KMS-11 (cell line): Measurements from ENCODE around the gene MSH3.

Source experiments
- H2AFZ ChIP-seq: fragments of 200-600 bp; sonication (generic); 2 replicates; pipeline ENCODE4 v1.6.1; 2016; ENCODE audit warnings: antibody characterized with exemption, mixed run types, low read depth
- H3K27ac ChIP-seq: fragments of 200-600 bp; sonication (generic); 2 replicates; pipeline ENCODE4 v1.6.1; 2016; ENCODE audit warnings: mild to moderate bottlenecking, mixed run types
- H3K27me3 ChIP-seq: fragments of 200-600 bp; sonication (generic); 2 replicates; pipeline ENCODE4 v1.6.1; 2017; ENCODE audit warnings: mild to moderate bottlenecking, low read depth, mixed run types, moderate library complexity; ENCODE audit not compliant: insufficient read depth
- H3K36me3 ChIP-seq: fragments of 200-600 bp; sonication (generic); 2 replicates; pipeline ENCODE4 v1.6.1; 2017; ENCODE audit warnings: mild to moderate bottlenecking, mixed run types; ENCODE audit not compliant: insufficient read depth
- H3K4me1 ChIP-seq: fragments of 200-600 bp; sonication (generic); 2 replicates; pipeline ENCODE4 v1.6.1; 2016; ENCODE audit warnings: mild to moderate bottlenecking, low read depth, mixed run types; ENCODE audit not compliant: poor library complexity, severe bottlenecking
- H3K4me2 ChIP-seq: fragments of 200-600 bp; sonication (generic); 2 replicates; pipeline ENCODE4 v1.7.0; 2016; ENCODE audit warnings: mild to moderate bottlenecking, mixed run types
- H3K4me3 ChIP-seq: fragments of 200-600 bp; sonication (generic); IDR thresholded peaks from 2 replicates; pipeline ENCODE4 v1.6.1; 2017; ENCODE audit warnings: low read depth, low read length, mixed read lengths; ENCODE audit not compliant: insufficient read depth
- H3K79me2 ChIP-seq: fragments of 200-600 bp; sonication (generic); 2 replicates; pipeline ENCODE4 v1.6.1; 2016; ENCODE audit warnings: low read depth, mixed run types; ENCODE audit not compliant: insufficient read depth
- H3K9ac ChIP-seq: fragments of 200-600 bp; sonication (generic); 2 replicates; pipeline ENCODE4 v1.6.1; 2016; ENCODE audit warnings: mild to moderate bottlenecking, mixed run types
- H4K20me1 ChIP-seq: fragments of 200-600 bp; sonication (generic); 2 replicates; pipeline ENCODE4 v1.6.1; 2016; ENCODE audit warnings: mild to moderate bottlenecking, mixed run types; ENCODE audit not compliant: insufficient read depth
- CTCF ChIP-seq: fragments of 200-600 bp; sonication (generic); conservative IDR thresholded peaks from 2 replicates; pipeline ENCODE4 v1.6.1; 2017; ENCODE audit warnings: low read depth, mild to moderate bottlenecking, antibody characterized with exemption, low read length, moderate library complexity, mixed read lengths

Gene MSH3

DNA sequence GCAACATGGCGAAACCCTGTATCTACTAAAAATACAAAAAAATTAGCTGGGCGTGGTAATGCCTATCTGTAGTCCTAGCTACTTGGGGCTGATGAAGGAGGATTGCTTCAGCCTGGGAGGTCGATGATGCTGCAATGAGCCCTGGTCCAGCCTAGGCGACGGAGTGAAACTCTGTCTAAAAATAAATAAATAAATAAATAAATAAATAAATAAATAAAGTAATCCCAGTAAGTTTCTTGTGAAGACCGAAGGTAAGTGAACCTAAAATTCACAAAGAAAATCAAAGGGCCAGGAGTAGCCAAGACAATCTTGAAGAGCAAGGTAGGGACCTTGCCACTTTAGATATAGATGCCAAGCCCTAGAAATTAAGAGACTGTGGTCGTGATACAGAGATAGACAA lies 68.5 kb downstream of the MSH3 start:
- H3K79me2 ChIP-seq: no peaks in the 10 kb centered on the region
- no peaks in the 10 kb centered on the region; the same call in 1 of the 2 replicates for H4K20me1 ChIP-seq
- TF ChIP-seq CTCF: no peak
- H3K4me3 ChIP-seq: no peak overlapping the region
- no peak overlapping the region for H3K27ac ChIP-seq
- no peak overlapping the region for H3K9ac ChIP-seq
- no peaks in the 10 kb centered on the region for H3K4me1 ChIP-seq
- no peak overlapping the region for H3K4me2 ChIP-seq
- no peaks in the 10 kb centered on the region for H3K36me3 ChIP-seq
- H3K27me3 ChIP-seq: no peaks in the 10 kb centered on the region
- H2AFZ ChIP-seq: no peak overlapping the region

GRCh38 chr5:80725446-80725845 lies 71.0 kb downstream of the MSH3 start:
- no peaks in the 10 kb centered on the region; the same call in 1 of the 2 replicates for H4K20me1 ChIP-seq
- H2AFZ ChIP-seq: no peak overlapping the region
- H3K4me3 ChIP-seq: no peak overlapping the region
- no peak overlapping the region for H3K9ac ChIP-seq
- no peak overlapping the region for H3K4me2 ChIP-seq
- H3K79me2 ChIP-seq: no peaks in the 10 kb centered on the region
- TF ChIP-seq CTCF: no peak
- no peaks in the 10 kb centered on the region for H3K4me1 ChIP-seq
- H3K36me3 ChIP-seq: no peaks in the 10 kb centered on the region
- no peaks in the 10 kb centered on the region for H3K27me3 ChIP-seq
- no peak overlapping the region for H3K27ac ChIP-seq

- TF ChIP-seq CTCF: no peak
- Histone ChIP-seq H3K36me3 (no peaks in the 10 kb centered on the region), H3K27ac (no peak overlapping the region), H4K20me1 (no peaks in the 10 kb centered on the region), H3K4me1 (peaks cover 32% of the 10 kb centered on the region), H2AFZ (no peak overlapping the region), H3K27me3 (no peaks in the 10 kb centered on the region), H3K79me2 (no peaks in the 10 kb centered on the region), H3K9ac (no peak overlapping the region), H3K4me3 (no peak overlapping the region), H3K4me2 (no peak overlapping the region)
Measured at GRCh38 chr5:80736730-80737129, 82.3 kb downstream of the MSH3 start.

- Histone ChIP-seq H3K27ac (peak overlapping the region; percentile 47), H3K9ac (no peak overlapping the region), H3K36me3 (no peaks in the 10 kb centered on the region), H3K4me3 (no peak overlapping the region), H2AFZ (no peak overlapping the region), H3K27me3 (no peaks in the 10 kb centered on the region), H3K4me2 (peak overlapping the region; percentile 41), H3K79me2 (no peaks in the 10 kb centered on the region), H3K4me1 (peaks cover 32% of the 10 kb centered on the region), H4K20me1 (no peaks in the 10 kb centered on the region)
- no peak for TF ChIP-seq CTCF
Measured at GRCh38 chr5:80738466-80738865, 84.0 kb downstream of the MSH3 start.
